Esophagus muscularis mucosa (tissue), 4 donors: Measurements from ENCODE around the gene KRTAP5-10. TPM values are rescaled to one million over a fixed set of nuclear protein-coding genes. Genes with fewer than 3 reads are reported as not detected.
"Not testable (repeated sequence)": the region's sequence is repeated elsewhere in the genome, so short reads cannot be mapped to it uniquely, and the experiment has no call there.

Experiments
- DNase-seq: peaks from one replicate; pipeline ENCODE4 v3.0.0-alpha.2; 2017; ENCODE audit errors: extremely low spot score
- H3K27ac ChIP-seq, 4 donors: fragments of 200-600 bp; sonication (generic); replicated peaks in 1 of 4; 1 replicate in 3 of 4; 2 replicates in 1 of 4; pipeline ENCODE4 v1.5.1; 2016 to 2019; ENCODE audit warnings: mild to moderate bottlenecking in 1 of 4
- H3K27me3 ChIP-seq, 4 donors: fragments of 200-600 bp; sonication (generic); one replicate each; pipeline versions ENCODE4 v1.5.1 to v1.6.0; 2016 to 2019
- H3K36me3 ChIP-seq, 4 donors: fragments of 200-600 bp; sonication (generic); one replicate each; pipeline ENCODE4 v1.5.1; 2016 to 2019
- H3K4me1 ChIP-seq, 4 donors: fragments of 200-600 bp; sonication (generic); one replicate each; pipeline ENCODE4 v1.5.1; 2016 to 2019
- H3K4me3 ChIP-seq, 4 donors: fragments of 200-600 bp; sonication (generic); 1 replicate in 2 of 4; 2 replicates in 2 of 4; pipeline ENCODE4 v1.5.1; 2016 to 2019; ENCODE audit warnings: mild to moderate bottlenecking in 4 of 4, moderate library complexity in 1 of 4
- H3K9me3 ChIP-seq, 4 donors: fragments of 200-600 bp; sonication (generic); 1 replicate in 3 of 4; 2 replicates in 1 of 4; pipeline ENCODE4 v1.5.1; 2016 to 2019
- EP300 ChIP-seq: sonication (generic); formaldehyde crosslinking; IDR thresholded peaks from one replicate; pipeline ENCODE4 v1.6.1; 2017; ENCODE audit warnings: antibody characterized with exemption
- POLR2A ChIP-seq: fragments of 450-650 bp; IDR thresholded peaks from one replicate; pipeline ENCODE4 v1.6.1; 2017; ENCODE audit warnings: antibody characterized with exemption, moderate library complexity, mild to moderate bottlenecking, low read depth
- POLR2AphosphoS5 ChIP-seq, 2 donors: sonication (generic); formaldehyde crosslinking; IDR thresholded peaks; one replicate each; pipeline ENCODE4 v1.6.1; 2017; ENCODE audit warnings: antibody characterized with exemption in 2 of 2
- WGBS: methylation state at CpG from one replicate; pipeline ENCODE4 v1.1.5; 2018; 5-methylcytosine and 5-hydroxymethylcytosine counted together
- intact Hi-C: fragments of 100-400 bp; cut with DNase I; formaldehyde crosslinking; loops from one replicate; pipeline ENCODE4 v1.15.1; 2023
- total RNA-seq, 4 donors: library from RNA; depleted of rRNA; stranded (reverse); fragments of >200 nt; gene quantifications; one replicate each; pipeline versions ENCODE4 v1.1.0 to v1.2.1, GENCODE V29; 2016
- TF ChIP-seq, protein P1 (sequence below), 3 experiments: fragments of 200-600 bp in 2 of 3; fragments of 450-650 bp in 1 of 3; sonication (generic) in 2 of 3; IDR thresholded peaks; one replicate each; pipeline ENCODE4 v1.5.1; 2017 to 2019; ENCODE audit warnings: antibody characterized with exemption in 3 of 3, mild to moderate bottlenecking in 2 of 3, moderate library complexity in 1 of 3

The KRTAP5-10 gene
- total RNA-seq, 4 donors from 2014 or later = not detected

DNA sequence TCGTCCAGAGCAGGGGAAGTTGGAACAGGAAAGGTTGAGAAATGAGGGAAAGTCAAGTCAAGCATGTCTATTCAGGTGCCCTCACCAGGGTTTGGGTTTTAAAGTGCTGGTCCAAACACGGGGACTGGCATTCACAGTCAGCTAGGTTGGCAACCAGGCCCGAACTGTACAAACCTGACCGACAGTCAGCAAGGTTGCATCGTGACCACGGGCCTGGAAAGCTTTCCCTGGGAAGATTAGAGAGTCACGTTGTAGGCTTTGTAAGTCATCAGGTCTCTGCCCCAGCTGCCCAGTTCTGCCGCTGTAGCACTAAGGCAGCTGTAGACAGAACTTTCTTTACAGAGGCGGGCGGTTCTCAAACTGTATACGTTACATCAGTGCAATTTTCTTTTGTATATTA lies 7.4 kb downstream of the KRTAP5-10 start:
- Histone ChIP-seq H3K27ac (no peak overlapping the region), H3K9me3 (no peaks in the 10 kb centered on the region), H3K27me3 (peaks cover 0 to 4% (median 0%) of the 10 kb centered on the region in 4 donors), H3K4me3 (no peak overlapping the region), H3K36me3 (no peaks in the 10 kb centered on the region), H3K4me1 (no peaks in the 10 kb centered on the region)
- DNase-seq = no peak
- TF ChIP-seq, protein P1, sequence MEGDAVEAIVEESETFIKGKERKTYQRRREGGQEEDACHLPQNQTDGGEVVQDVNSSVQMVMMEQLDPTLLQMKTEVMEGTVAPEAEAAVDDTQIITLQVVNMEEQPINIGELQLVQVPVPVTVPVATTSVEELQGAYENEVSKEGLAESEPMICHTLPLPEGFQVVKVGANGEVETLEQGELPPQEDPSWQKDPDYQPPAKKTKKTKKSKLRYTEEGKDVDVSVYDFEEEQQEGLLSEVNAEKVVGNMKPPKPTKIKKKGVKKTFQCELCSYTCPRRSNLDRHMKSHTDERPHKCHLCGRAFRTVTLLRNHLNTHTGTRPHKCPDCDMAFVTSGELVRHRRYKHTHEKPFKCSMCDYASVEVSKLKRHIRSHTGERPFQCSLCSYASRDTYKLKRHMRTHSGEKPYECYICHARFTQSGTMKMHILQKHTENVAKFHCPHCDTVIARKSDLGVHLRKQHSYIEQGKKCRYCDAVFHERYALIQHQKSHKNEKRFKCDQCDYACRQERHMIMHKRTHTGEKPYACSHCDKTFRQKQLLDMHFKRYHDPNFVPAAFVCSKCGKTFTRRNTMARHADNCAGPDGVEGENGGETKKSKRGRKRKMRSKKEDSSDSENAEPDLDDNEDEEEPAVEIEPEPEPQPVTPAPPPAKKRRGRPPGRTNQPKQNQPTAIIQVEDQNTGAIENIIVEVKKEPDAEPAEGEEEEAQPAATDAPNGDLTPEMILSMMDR (IDR thresholded peaks at IDR 0.05) = no peak
- intact Hi-C loops = no loop called here
- WGBS = 65% methylated on average over 11 of the region's 11 CpGs

DNA sequence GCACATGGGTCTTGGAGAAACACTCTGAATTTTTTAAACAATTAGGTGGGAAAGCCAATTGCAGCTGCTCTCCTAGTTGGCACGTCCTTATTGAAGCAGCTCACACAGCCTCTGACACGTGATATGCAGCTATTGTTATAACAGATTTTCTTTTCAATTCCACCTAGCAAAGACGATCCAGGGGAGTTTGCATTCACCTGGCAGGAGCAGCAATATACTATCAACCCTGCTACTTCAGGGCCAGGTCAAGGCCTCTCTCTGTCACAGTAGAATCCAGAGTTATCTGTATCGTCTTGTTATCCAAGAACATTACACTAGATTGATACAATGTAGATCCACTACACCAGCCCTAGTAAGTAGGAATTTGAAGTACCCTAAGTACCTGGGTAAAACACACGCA lies 9.1 kb downstream of the KRTAP5-10 start:
- peaks cover 0 to under 1% (median under 1%) of the 10 kb centered on the region in 4 donors for H3K4me1 ChIP-seq
- H3K9me3 ChIP-seq = no peaks in the 10 kb centered on the region
- H3K27me3 ChIP-seq = peaks cover 0 to 12% (median 0%) of the 10 kb centered on the region in 4 donors
- TF ChIP-seq, protein P1 (IDR thresholded peaks at IDR 0.05) = no peak
- TF ChIP-seq EP300 (no peak), POLR2A (no peak), POLR2AphosphoS5 (IDR thresholded peaks at IDR 0.05) (no peak)
- intact Hi-C loops = no loop called here
- no peaks in the 10 kb centered on the region for H3K36me3 ChIP-seq
- H3K27ac ChIP-seq = no peak overlapping the region
- DNase-seq = no peak
- WGBS = 74% methylated on average over 5 of the region's 5 CpGs
- H3K4me3 ChIP-seq = no peak overlapping the region

DNA sequence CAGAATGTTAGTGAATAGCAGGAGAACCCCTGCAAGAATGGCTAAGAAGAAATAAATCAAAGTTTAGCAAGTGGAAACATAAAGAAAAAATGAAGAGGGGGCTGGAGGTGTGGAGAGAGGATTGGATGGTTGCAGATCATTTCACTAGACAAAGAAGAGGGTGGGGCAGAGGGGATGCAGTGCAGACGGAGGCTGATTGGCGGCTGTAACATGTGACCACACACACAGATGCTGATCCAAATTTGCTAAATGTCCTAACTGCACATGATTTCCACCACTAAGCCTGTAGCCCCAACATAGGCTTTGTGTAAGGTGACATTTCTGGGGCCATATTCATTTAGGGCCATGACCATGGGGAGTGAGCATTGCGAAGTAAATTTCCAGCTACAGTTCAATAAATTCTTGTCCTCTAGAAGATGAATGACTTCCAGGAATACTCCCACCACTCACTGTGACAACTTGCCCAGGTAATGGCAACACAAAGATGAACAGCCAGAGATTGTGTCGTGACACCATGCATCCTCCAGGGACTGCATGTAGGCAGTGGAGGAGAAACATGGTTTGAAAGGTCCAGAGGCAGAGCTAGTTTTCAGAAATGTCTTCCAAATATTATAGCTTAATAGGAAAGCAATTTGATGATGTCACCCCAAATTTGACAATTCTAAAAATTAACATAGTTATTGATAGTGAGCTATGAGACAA lies 10.5 kb downstream of the KRTAP5-10 start:
- no peak for DNase-seq
- H3K4me3 ChIP-seq = no peak overlapping the region
- no peaks in the 10 kb centered on the region for H3K36me3 ChIP-seq
- H3K27me3 ChIP-seq = peaks cover 0 to 17% (median 0%) of the 10 kb centered on the region in 4 donors
- WGBS = 83% methylated on average over 4 of the region's 4 CpGs
- intact Hi-C loops = no loop called here
- H3K9me3 ChIP-seq = no peaks in the 10 kb centered on the region
- TF ChIP-seq POLR2A (no peak), POLR2AphosphoS5 (IDR thresholded peaks at IDR 0.05) (no peak), EP300 (no peak)
- TF ChIP-seq, protein P1 (IDR thresholded peaks at IDR 0.05) = no peak
- H3K27ac ChIP-seq = no peak overlapping the region
- peaks cover 0 to 10% (median 5%) of the 10 kb centered on the region in 4 donors for H3K4me1 ChIP-seq

DNA sequence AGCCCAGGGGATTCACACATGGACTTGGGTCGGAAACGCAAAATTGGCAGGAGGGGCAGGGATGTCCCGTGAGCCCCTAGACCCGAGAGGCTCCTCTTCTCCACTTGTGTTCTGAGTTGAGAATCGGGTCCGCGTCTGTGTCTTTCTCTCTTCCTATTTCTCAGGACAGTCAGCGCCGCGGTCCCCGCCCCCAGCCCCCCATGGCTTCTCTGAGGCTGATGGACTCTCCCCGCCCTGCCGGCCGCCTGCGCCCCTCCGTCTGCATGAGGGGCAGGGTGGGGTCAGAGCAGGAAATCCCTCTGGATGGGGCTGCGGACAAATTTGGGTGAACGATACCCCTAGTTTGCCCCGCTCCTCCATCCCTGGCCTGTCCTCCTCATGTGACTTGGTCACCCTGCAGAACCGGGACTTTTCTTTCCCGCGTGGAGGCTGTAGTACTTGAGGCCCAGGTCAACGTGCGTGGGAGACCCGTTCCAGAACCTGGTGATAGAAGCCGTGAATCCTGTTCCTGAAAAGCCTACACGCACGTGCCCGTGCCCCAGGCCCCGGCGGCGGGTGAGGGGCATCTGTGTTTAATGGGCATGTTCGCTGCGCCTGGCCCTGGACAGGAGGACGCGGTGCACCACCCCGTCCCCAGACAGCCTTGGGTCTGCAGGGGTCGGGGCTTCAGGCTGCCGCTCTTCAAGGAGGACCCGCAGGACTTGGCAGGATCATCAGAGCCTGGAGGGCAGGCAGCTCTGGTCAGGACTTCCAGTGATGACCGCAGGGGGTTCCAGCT lies 11.5 kb downstream of the KRTAP5-10 start:
- intact Hi-C loops, DNase-seq, H3K9me3 ChIP-seq, H3K36me3 ChIP-seq, H3K4me3 ChIP-seq, H3K27ac ChIP-seq, H3K4me1 ChIP-seq: not testable (repeated sequence)
- WGBS = 87% methylated on average over 20 of the region's 41 CpGs
- H3K27me3 ChIP-seq = peaks cover 0 to 22% (median 0%) of the 10 kb centered on the region in 4 donors

DNA sequence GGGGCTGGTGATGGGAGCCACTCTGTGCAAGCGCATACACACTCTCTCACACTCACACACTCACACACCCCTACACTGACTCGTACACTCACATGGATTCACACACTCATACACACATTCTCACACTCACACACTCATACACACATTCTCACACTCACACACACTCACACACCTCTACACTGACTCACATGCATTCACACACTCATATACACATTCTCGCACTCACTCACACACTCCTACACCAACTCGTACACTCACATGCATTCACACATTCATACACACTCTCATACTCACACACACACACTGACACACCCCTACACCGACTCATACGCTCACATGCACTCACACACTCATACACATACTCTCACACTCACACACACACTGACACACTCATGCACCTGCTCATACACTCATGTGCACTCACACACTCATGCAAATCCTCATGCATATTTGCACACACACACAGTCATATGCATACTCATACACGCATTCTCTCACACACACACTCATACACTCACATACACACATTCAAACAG lies 12.2 kb downstream of the KRTAP5-10 start:
- no peak for DNase-seq
- WGBS = 89% methylated on average over 7 of the region's 7 CpGs
- Histone ChIP-seq H3K4me1 (peaks cover 0 to 10% (median 5%) of the 10 kb centered on the region in 4 donors), H3K9me3 (no peaks in the 10 kb centered on the region), H3K27ac (no peak overlapping the region), H3K27me3 (peaks cover 0 to 29% (median 0%) of the 10 kb centered on the region in 4 donors), H3K4me3 (no peak overlapping the region), H3K36me3 (no peaks in the 10 kb centered on the region)
- intact Hi-C loops = no loop called here
- no peak for TF ChIP-seq POLR2AphosphoS5 (IDR thresholded peaks at IDR 0.05)
- no peak for TF ChIP-seq POLR2A
- TF ChIP-seq, protein P1 (IDR thresholded peaks at IDR 0.05) = no peak
- TF ChIP-seq EP300 = no peak

DNA sequence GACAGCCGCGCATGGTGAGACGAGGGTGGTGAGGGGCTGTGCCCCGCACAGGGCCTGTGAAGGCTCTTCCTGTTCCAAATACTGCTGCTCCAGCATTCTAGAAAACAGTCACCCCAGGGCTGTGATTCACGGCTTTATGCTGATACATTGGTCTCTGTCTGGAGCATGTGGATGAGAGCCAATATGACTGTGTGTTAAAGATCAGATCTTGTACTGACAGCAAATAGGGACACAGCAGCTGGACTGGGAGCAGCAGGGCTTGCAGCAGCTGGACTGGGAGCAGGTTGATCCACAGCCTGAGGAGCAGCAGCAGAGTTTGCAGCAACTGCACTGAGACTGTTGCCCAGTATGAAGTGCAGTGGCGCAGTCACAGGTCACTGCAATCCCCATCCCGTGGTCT lies 14.2 kb downstream of the KRTAP5-10 start:
- H3K27ac ChIP-seq, H3K4me3 ChIP-seq, H3K4me1 ChIP-seq, H3K36me3 ChIP-seq, DNase-seq, H3K9me3 ChIP-seq, intact Hi-C loops: not testable (repeated sequence)
- peaks cover 0 to 42% (median 0%) of the 10 kb centered on the region in 4 donors for H3K27me3 ChIP-seq
- 57% methylated on average over 6 of the region's 7 CpGs for WGBS
